ENCODE results near the gene ARPC4.

The ARPC4 gene

GRCh38 chr3:9838856-9839255 is 46.0 kb downstream of the ARPC4 start:
- H3K9me2 ChIP-seq (replicated peaks; ENCODE audit: insufficient read depth, low read length): no peaks in the 10 kb centered on the region
- H3K4me2 ChIP-seq (ENCODE audit: low read depth, low read length): no peak overlapping the region
- H3K79me2 ChIP-seq (ENCODE audit: low read length): 0 out of 2 replicates have a peak, but pooled peaks cover 13% of the 10 kb centered on the region
- H3K4me3 ChIP-seq (ENCODE audit: low read length): no peak overlapping the region
- no peak overlapping the region for H2AFZ ChIP-seq (ENCODE audit: low read length)
- no peak for TF ChIP-seq CTCF (IDR thresholded peaks at IDR 0.05; ENCODE audit: low read length)
- no peak for TF ChIP-seq EZH2 (optimal IDR thresholded peaks at IDR 0.05; ENCODE audit: low read depth, low read length)
- no peak for TF ChIP-seq EZH2phosphoT487 (IDR thresholded peaks at IDR 0.05; ENCODE audit: low read length)
- H3K36me3 ChIP-seq (replicated peaks; ENCODE audit: insufficient read depth, low read length): no peaks in the 10 kb centered on the region
- H3K27ac ChIP-seq (ENCODE audit: low read length): no peak overlapping the region
- H3K4me1 ChIP-seq (ENCODE audit: low read length): no peaks in the 10 kb centered on the region
- no peaks in the 10 kb centered on the region for H4K20me1 ChIP-seq (ENCODE audit: insufficient read depth, low read length)
- no peaks in the 10 kb centered on the region for H3K27me3 ChIP-seq (replicated peaks; ENCODE audit: insufficient read depth, low read length)
- no peaks in the 10 kb centered on the region for H3K9me3 ChIP-seq (replicated peaks; ENCODE audit: insufficient read depth, low read length)
- no peak for DNase-seq
- no peak overlapping the region for H3K9ac ChIP-seq (ENCODE audit: low read length)
- H3F3A ChIP-seq (ENCODE audit: insufficient read depth, low read length): peaks cover 5% of the 10 kb centered on the region; the same call in 1 of the 2 replicates

DNA sequence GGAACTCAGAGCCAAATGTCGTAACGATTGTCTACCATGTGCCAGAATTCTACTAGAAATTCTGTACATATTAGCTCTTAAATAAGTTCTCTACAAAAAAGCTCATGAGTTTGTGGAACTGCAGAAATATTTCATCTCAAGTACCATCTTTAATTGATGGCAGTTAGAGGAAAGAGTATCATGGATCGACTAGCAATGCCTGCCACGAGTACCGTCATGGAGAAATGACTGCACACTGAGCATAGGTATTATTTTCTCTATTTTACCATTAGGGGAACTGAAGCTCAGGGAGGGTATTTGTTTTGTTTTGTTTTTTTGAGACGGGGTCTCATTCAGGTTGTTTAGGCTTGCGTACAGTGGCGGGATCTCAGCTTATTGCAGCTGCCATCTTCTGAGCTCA is 48.1 kb downstream of the ARPC4 start:
- H3K9ac ChIP-seq (ENCODE audit: low read length): no peak overlapping the region
- TF ChIP-seq EZH2phosphoT487 (IDR thresholded peaks at IDR 0.05; ENCODE audit: low read length) (no peak), CTCF (IDR thresholded peaks at IDR 0.05; ENCODE audit: low read length) (no peak), EZH2 (optimal IDR thresholded peaks at IDR 0.05; ENCODE audit: low read depth, low read length) (no peak)
- H3K9me3 ChIP-seq (replicated peaks; ENCODE audit: insufficient read depth, low read length): no peaks in the 10 kb centered on the region
- no peaks in the 10 kb centered on the region for H3K27me3 ChIP-seq (replicated peaks; ENCODE audit: insufficient read depth, low read length)
- no peaks in the 10 kb centered on the region for H3K9me2 ChIP-seq (replicated peaks; ENCODE audit: insufficient read depth, low read length)
- no peak for DNase-seq
- no peak overlapping the region for H3K4me3 ChIP-seq (ENCODE audit: low read length)
- no peak overlapping the region for H3K4me2 ChIP-seq (ENCODE audit: low read depth, low read length)
- H3K79me2 ChIP-seq (ENCODE audit: low read length): 0 out of 2 replicates have a peak, but pooled peaks cover 13% of the 10 kb centered on the region
- no peaks in the 10 kb centered on the region for H4K20me1 ChIP-seq (ENCODE audit: insufficient read depth, low read length)
- peaks cover 5% of the 10 kb centered on the region; the same call in 1 of the 2 replicates for H3F3A ChIP-seq (ENCODE audit: insufficient read depth, low read length)
- H3K4me1 ChIP-seq (ENCODE audit: low read length): peaks cover 4% of the 10 kb centered on the region; the same call in 1 of the 2 replicates
- H3K27ac ChIP-seq (ENCODE audit: low read length): no peak overlapping the region
- H2AFZ ChIP-seq (ENCODE audit: low read length): no peak overlapping the region
- H3K36me3 ChIP-seq (replicated peaks; ENCODE audit: insufficient read depth, low read length): no peaks in the 10 kb centered on the region

GRCh38 chr3:9843715-9844438 is 51.0 kb downstream of the ARPC4 start, which contains the start of gene RPUSD3:
TSS of gene RPUSD3 (minus strand) at chr3:9844008. CDS start at chr3:9843990, 18 bp downstream.
- Histone ChIP-seq H3K4me2 (ENCODE audit: low read depth, low read length) (peak within 1 kb of the TSS; percentile 91), H3K27ac (ENCODE audit: low read length) (peak within 1 kb of the TSS; percentile 20; the same call in 1 of the 2 replicates), H3K9ac (ENCODE audit: low read length) (peak within 1 kb of the TSS; percentile 67), H3K4me3 (ENCODE audit: low read length) (peak within 1 kb of the TSS; percentile 95), H2AFZ (ENCODE audit: low read length) (peak within 1 kb of the TSS; percentile 99), H4K20me1 (ENCODE audit: insufficient read depth, low read length) (no peaks in the 10 kb centered on the region), H3K79me2 (ENCODE audit: low read length) (0 out of 2 replicates have a peak, but pooled peaks cover 13% of the 10 kb centered on the region), H3K4me1 (ENCODE audit: low read length) (peaks cover 4% of the 10 kb centered on the region; the same call in 1 of the 2 replicates), H3K36me3 (replicated peaks; ENCODE audit: insufficient read depth, low read length) (no peaks in the 10 kb centered on the region), H3F3A (ENCODE audit: insufficient read depth, low read length) (peaks cover 5% of the 10 kb centered on the region; the same call in 1 of the 2 replicates), H3K9me3 (replicated peaks; ENCODE audit: insufficient read depth, low read length) (no peaks in the 10 kb centered on the region), H3K27me3 (replicated peaks; ENCODE audit: insufficient read depth, low read length) (no peaks in the 10 kb centered on the region), H3K9me2 (replicated peaks; ENCODE audit: insufficient read depth, low read length) (no peaks in the 10 kb centered on the region)
- TF ChIP-seq EZH2 (optimal IDR thresholded peaks at IDR 0.05; ENCODE audit: low read depth, low read length) (no peak), CTCF (IDR thresholded peaks at IDR 0.05; ENCODE audit: low read length) (no peak), EZH2phosphoT487 (IDR thresholded peaks at IDR 0.05; ENCODE audit: low read length) (no peak)
- DNase-seq: peak; percentile 94

Data from MM.1S (cell line).